ENCODE data around the gene RNASE4. TPM values are rescaled to one million over a fixed set of nuclear protein-coding genes. Genes with fewer than 3 reads are reported as not detected.

RNASE4 gene
- total RNA-seq, 2 donors from 2014 or later: 41.5 to 94.7 TPM

DNA sequence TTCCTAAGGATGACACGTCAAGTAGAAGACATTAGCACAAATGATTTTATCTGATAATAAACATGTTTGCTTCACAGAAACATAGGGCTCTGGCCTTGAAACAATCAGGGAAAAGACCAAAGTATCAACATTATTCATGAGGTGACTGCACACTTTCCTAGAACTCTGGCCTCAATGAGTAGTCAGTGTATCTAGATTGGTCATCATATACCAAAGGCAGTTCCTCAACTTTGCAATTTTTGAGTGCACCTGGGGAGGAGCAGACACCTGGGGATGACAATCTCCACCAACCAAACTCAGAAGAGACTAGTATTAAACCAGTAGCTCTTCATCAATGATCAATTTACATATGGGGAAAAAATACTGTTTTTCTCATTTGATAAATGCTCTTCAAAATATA, 65.8 kb downstream of the RNASE4 start:
- no peak overlapping the region for H3K27ac ChIP-seq
- H3K9me3 ChIP-seq: no peaks in the 10 kb centered on the region
- no peak overlapping the region for H3K9ac ChIP-seq (ENCODE audit: low read depth in 2 of 2, low read length in 2 of 2)
- no peak overlapping the region for H3K4me3 ChIP-seq
- no peaks in the 10 kb centered on the region for H3K4me1 ChIP-seq
- TF ChIP-seq, protein P1, sequence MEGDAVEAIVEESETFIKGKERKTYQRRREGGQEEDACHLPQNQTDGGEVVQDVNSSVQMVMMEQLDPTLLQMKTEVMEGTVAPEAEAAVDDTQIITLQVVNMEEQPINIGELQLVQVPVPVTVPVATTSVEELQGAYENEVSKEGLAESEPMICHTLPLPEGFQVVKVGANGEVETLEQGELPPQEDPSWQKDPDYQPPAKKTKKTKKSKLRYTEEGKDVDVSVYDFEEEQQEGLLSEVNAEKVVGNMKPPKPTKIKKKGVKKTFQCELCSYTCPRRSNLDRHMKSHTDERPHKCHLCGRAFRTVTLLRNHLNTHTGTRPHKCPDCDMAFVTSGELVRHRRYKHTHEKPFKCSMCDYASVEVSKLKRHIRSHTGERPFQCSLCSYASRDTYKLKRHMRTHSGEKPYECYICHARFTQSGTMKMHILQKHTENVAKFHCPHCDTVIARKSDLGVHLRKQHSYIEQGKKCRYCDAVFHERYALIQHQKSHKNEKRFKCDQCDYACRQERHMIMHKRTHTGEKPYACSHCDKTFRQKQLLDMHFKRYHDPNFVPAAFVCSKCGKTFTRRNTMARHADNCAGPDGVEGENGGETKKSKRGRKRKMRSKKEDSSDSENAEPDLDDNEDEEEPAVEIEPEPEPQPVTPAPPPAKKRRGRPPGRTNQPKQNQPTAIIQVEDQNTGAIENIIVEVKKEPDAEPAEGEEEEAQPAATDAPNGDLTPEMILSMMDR (IDR thresholded peaks at IDR 0.05): no peak
- DNase-seq: no peak
- intact Hi-C loops (cut with DNase I): no loop called here
- H3K27me3 ChIP-seq: no peaks in the 10 kb centered on the region
- H3K36me3 ChIP-seq: no peaks in the 10 kb centered on the region

Other genes starting within 250 kb of the RNASE4 start
- under 1 TPM; 0.05 TPM for gene KLHL33, start 248.4 kb upstream of the RNASE4 start, total RNA-seq
- 10 to 100 TPM; 26.9 to 42.0 TPM for gene OSGEP, start 229.7 kb upstream of the RNASE4 start, total RNA-seq
- gene APEX1, start 229.3 kb upstream of the RNASE4 start, total RNA-seq: 100 to 1,000 TPM; 119 to 169 TPM
- gene PIP4P1, start 223.1 kb upstream of the RNASE4 start, total RNA-seq: 10 to 100 TPM; 30.3 to 54.6 TPM
- gene PNP, start 215.2 kb upstream of the RNASE4 start, total RNA-seq: 100 to 1,000 TPM; 121 to 123 TPM
- gene RNASE10, start 179.0 kb upstream of the RNASE4 start, total RNA-seq: under 1 TPM; 0.35 to 0.57 TPM
- not detected for gene RNASE9, start 123.5 kb upstream of the RNASE4 start, total RNA-seq
- not detected for gene RNASE11, start 96.6 kb upstream of the RNASE4 start, total RNA-seq
- not detected for gene RNASE12, start 93.2 kb upstream of the RNASE4 start, total RNA-seq
- gene OR6S1, start 42.9 kb upstream of the RNASE4 start, total RNA-seq: not detected
- 10 to 100 TPM; 50.0 to 73.6 TPM for gene ANG, start 4.2 kb downstream of the RNASE4 start, total RNA-seq
- not detected for gene EDDM3A, start 61.3 kb downstream of the RNASE4 start, total RNA-seq
- gene EDDM3B, start 83.8 kb downstream of the RNASE4 start, total RNA-seq: not detected
- 1 to 10 TPM; 3.4 to 6.8 TPM for gene RNASE6, start 96.7 kb downstream of the RNASE4 start, total RNA-seq
- 100 to 1,000 TPM; 189 to 244 TPM for gene RNASE1, start 118.3 kb downstream of the RNASE4 start, total RNA-seq
- not detected for gene RNASE3, start 206.8 kb downstream of the RNASE4 start, total RNA-seq